Measurements from ENCODE around the gene RFX1.

DNA sequence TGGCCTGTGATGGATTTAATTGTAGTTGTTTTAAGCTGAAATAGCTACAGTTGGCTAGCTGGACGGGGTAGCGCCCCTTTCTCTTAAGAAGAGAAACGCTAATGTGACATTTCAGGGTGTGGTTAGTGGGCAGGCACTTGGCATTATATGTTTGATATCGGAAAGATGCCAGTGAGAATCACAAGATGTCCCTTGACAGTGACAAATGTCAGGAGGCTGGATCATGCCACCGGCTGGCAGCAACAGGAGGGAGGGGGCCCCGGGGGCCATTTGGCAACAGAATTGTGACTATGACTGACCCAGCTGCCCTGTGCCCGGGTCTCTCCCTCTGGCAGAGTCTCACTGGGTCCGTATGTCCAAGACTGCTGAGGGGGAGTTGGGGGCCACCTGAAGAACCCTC is 49.1 kb downstream of the RFX1 start:
- TF ChIP-seq, protein P1, sequence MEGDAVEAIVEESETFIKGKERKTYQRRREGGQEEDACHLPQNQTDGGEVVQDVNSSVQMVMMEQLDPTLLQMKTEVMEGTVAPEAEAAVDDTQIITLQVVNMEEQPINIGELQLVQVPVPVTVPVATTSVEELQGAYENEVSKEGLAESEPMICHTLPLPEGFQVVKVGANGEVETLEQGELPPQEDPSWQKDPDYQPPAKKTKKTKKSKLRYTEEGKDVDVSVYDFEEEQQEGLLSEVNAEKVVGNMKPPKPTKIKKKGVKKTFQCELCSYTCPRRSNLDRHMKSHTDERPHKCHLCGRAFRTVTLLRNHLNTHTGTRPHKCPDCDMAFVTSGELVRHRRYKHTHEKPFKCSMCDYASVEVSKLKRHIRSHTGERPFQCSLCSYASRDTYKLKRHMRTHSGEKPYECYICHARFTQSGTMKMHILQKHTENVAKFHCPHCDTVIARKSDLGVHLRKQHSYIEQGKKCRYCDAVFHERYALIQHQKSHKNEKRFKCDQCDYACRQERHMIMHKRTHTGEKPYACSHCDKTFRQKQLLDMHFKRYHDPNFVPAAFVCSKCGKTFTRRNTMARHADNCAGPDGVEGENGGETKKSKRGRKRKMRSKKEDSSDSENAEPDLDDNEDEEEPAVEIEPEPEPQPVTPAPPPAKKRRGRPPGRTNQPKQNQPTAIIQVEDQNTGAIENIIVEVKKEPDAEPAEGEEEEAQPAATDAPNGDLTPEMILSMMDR (IDR thresholded peaks at IDR 0.05): no peak
- TF ChIP-seq POLR2A (IDR thresholded peaks at IDR 0.05; ENCODE audit: low read depth): no peak

Measured in esophagus muscularis mucosa (tissue), 3 donors.